Pancreas (tissue), 10 donors: Measurements from ENCODE around the gene DCBLD2. TPM values are rescaled to one million over a fixed set of nuclear protein-coding genes. Genes with fewer than 3 reads are reported as not detected.
A peak's percentile ranks its signal among the peaks of the same experiment; 100 is the strongest.

ENCODE experiments used
- ATAC-seq, 4 donors: fragments of 200-7000 bp; cut with Tn5 transposase; one replicate each; pipeline versions ENCODE4 v1.8.0 to v1.9.1; 2020; ENCODE audit warnings: mild to moderate bottlenecking in 4 of 4, moderate library complexity in 4 of 4
- DNase-seq, 6 donors: peaks; one replicate each; pipeline ENCODE4 v3.0.0-alpha.2; 2020
- FAIRE-seq: peaks from 2 replicates; lab custom pipeline; 2012; peaks lifted over from hg19 to GRCh38; lab: Jason Lieb, UNC
- H3K27ac ChIP-seq, 4 donors: fragments of 200-600 bp; sonication (generic); 1 replicate in 3 of 4; 2 replicates in 1 of 4; pipeline versions ENCODE4 v1.5.0 to v1.8.0; 2020
- H3K27me3 ChIP-seq, 4 donors: fragments of 200-600 bp; one replicate each; pipeline ENCODE4 v1.8.0; 2021
- H3K36me3 ChIP-seq, 3 donors: fragments of 200-600 bp; sonication (generic) in 1 of 3; one replicate each; pipeline versions ENCODE4 v1.5.0 to v1.8.0; 2020 to 2021
- H3K4me1 ChIP-seq, 3 donors: fragments of 200-600 bp; one replicate each; pipeline ENCODE4 v1.8.0; 2021
- H3K4me3 ChIP-seq, 4 donors: fragments of 200-600 bp; sonication (generic) in 2 of 4; one replicate each; pipeline versions ENCODE4 v1.5.0 to v1.8.0; 2020 to 2021
- H3K9me3 ChIP-seq, 4 donors: fragments of 200-600 bp; one replicate each; pipeline ENCODE4 v1.8.0; 2021
- WGBS, 2 donors: extraction: QIAGEN DNeasy Blood & Tissue Kit; methylation state at CpG; one replicate each; pipeline ENCODE4 v1.1.7; 2013; 5-methylcytosine and 5-hydroxymethylcytosine counted together
- intact Hi-C, 3 donors: fragments of 100-400 bp; cut with DNase I; formaldehyde crosslinking; loops; one replicate each; pipeline versions ENCODE4 v1.11.1 to v1.14.2; 2022
- polyA plus RNA-seq, 2 donors: library from polyadenylated mRNA; stranded (reverse); fragments of 200-250 nt; gene quantifications; one replicate each; pipeline ENCODE4 v1.2.3, GENCODE V29; 2013
- total RNA-seq, 6 donors: library from RNA; stranded (reverse); fragmentation: NEBNext Ultra II Directional in 4 of 6; extraction: Animal tissue kit (Norgen Biotek cat#: 25700) in 4 of 6; gene quantifications; one replicate each; pipeline versions ENCODE4 v1.2.1 to v1.2.4, GENCODE V29; 2021 to 2023
- TF ChIP-seq, protein P1 (sequence below), 4 donors: fragments of 200-600 bp; sonication (generic) in 3 of 4; IDR thresholded peaks; one replicate each; pipeline versions ENCODE4 v1.5.0 to v1.8.0; 2021; ENCODE audit warnings: antibody characterized with exemption in 4 of 4
- donor health status: healthy with polysubstance abuse.
- donor health status: DM: no; HTN: no; CAD: no; lungs with moderate emphysema.
- donor health status: DM: no; HTN: no; CAD: no.
- donor health status: control.
- donor health status: control.
- donor health status: Bipolar disorder and iron deficiency.
- donor health status: DM: yes; HTN: yes; CAD: no.
- donor health status: DM: no; HTN: no; CAD: no.
- donor health status: DM: no; HTN: no; CAD: no.
- donor health status: DM: yes; HTN: yes; CAD: no.

The DCBLD2 gene, protein sequence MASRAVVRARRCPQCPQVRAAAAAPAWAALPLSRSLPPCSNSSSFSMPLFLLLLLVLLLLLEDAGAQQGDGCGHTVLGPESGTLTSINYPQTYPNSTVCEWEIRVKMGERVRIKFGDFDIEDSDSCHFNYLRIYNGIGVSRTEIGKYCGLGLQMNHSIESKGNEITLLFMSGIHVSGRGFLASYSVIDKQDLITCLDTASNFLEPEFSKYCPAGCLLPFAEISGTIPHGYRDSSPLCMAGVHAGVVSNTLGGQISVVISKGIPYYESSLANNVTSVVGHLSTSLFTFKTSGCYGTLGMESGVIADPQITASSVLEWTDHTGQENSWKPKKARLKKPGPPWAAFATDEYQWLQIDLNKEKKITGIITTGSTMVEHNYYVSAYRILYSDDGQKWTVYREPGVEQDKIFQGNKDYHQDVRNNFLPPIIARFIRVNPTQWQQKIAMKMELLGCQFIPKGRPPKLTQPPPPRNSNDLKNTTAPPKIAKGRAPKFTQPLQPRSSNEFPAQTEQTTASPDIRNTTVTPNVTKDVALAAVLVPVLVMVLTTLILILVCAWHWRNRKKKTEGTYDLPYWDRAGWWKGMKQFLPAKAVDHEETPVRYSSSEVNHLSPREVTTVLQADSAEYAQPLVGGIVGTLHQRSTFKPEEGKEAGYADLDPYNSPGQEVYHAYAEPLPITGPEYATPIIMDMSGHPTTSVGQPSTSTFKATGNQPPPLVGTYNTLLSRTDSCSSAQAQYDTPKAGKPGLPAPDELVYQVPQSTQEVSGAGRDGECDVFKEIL
- total RNA-seq (10 to 100 TPM in 2 of 6 donors, 1 to 10 TPM in 4; 4.5 to 12.9 (median 7.7) TPM), polyA plus RNA-seq (1 to 10 TPM; 2.2 to 4.6 TPM)

DNA sequence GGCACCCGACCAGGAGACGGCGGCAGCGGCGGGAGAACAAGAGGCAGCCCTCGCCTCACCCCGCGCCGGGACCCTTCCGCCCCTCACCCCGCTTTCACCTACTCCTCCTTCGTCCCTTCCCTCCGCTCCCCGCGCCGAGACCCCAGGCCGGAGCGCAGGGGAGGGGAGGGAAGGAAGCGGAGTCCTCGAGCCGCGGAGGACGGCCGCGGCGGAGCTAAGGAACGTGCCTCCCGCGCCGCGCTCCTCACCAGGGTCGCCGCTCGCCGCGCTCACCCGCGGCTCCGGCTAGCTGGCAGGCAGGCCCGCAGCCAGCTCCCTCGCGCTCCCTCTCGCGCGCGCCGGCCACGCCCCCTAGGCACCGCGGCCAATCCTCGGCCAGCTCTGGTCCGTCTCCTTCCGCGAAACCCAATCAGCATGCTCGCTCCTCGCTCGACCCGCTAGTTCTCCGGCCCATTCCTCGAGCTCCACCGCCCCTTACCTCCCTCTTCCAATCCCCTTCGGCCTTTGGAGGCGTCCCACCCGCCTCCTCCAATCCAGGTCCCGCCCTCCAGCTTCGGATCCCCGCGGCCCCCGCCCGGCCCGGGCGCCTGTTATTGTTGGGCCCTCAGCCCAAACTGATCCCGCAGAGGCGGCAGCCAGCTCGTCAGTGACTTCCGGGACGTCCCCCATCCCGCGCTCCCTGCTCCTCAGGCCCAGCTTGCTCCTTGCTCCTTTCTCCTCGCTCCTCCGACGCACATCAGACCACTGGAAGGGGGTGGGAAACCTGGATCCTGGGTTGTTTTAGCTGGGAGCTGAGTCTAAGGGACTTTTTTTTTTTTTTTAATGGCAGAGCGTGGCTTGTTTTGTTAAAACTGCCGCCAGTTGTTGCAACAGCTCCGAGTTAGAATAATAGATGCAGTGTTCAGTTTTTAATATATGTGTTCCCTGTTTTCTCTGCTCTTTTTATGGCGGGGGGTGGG is at the start of gene DCBLD2:
TSS of gene DCBLD2 (minus strand) at position 304 of the 959 bp plus-strand sequence. CDS start 369 bp downstream, outside the sequence.
- WGBS, 2 donors, result 1% methylated on average over 48 to 84 of the region's 86 CpGs
- ATAC-seq (peak; percentile 96 to 99 (median 98)), DNase-seq (peak; percentile 97 to 99 (median 98)), FAIRE-seq (peak; percentile 76)
- Histone ChIP-seq H3K4me1 (peaks cover 0 to 15% (median 8%) of the 10 kb centered on the region in 3 donors), H3K27me3 (no peaks in the 10 kb centered on the region), H3K36me3 (no peaks in the 10 kb centered on the region), H3K9me3 (no peaks in the 10 kb centered on the region), H3K4me3 (peak within 1 kb of the TSS; percentile 92 to 95 (median 94)), H3K27ac (peak within 1 kb of the TSS; percentile 77 to 87 (median 84))
- intact Hi-C loops, result no loop called here
- TF ChIP-seq, protein P1, sequence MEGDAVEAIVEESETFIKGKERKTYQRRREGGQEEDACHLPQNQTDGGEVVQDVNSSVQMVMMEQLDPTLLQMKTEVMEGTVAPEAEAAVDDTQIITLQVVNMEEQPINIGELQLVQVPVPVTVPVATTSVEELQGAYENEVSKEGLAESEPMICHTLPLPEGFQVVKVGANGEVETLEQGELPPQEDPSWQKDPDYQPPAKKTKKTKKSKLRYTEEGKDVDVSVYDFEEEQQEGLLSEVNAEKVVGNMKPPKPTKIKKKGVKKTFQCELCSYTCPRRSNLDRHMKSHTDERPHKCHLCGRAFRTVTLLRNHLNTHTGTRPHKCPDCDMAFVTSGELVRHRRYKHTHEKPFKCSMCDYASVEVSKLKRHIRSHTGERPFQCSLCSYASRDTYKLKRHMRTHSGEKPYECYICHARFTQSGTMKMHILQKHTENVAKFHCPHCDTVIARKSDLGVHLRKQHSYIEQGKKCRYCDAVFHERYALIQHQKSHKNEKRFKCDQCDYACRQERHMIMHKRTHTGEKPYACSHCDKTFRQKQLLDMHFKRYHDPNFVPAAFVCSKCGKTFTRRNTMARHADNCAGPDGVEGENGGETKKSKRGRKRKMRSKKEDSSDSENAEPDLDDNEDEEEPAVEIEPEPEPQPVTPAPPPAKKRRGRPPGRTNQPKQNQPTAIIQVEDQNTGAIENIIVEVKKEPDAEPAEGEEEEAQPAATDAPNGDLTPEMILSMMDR (IDR thresholded peaks at IDR 0.05), result no peak

GRCh38 chr3:98945666-98946065 is 44.2 kb upstream of the DCBLD2 start:
- H3K4me1 ChIP-seq, result no peaks in the 10 kb centered on the region
- H3K9me3 ChIP-seq, result no peaks in the 10 kb centered on the region
- DNase-seq (no peak), FAIRE-seq (no peak), ATAC-seq (no peak)
- intact Hi-C loops, result no loop called here
- TF ChIP-seq, protein P1 (IDR thresholded peaks at IDR 0.05), result no peak
- WGBS, 2 donors, result 42 to 72% methylated on average over 1 of the region's 1 CpG
- H3K27ac ChIP-seq, result no peak overlapping the region
- H3K4me3 ChIP-seq, result no peak overlapping the region
- H3K27me3 ChIP-seq, result no peaks in the 10 kb centered on the region
- H3K36me3 ChIP-seq, result no peaks in the 10 kb centered on the region

DNA sequence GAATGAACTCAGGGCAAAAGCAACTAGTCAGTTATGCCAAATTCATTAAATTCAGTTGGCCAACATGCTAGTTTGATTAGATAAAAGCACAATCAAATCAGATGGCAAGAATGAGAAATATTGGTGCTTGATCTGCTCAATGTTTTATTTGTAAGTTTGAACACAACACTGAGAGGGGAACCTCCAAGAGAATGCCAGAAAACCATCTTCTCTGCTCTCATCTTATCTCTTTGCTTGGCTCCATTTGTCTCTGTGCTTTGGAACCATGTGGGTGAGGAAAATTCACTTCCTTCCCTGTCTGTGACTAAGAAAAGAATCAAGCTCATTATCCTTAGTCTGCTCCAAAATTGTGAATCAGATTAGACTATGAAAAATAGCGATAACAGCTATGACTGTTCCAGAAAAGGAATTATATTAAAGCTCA is 43.6 kb upstream of the DCBLD2 start:
- no peak overlapping the region for H3K27ac ChIP-seq
- 86 to 93% methylated on average over 1 of the region's 1 CpG for WGBS, 2 donors
- DNase-seq (no peak), ATAC-seq (no peak), FAIRE-seq (no peak)
- intact Hi-C loops, result no loop called here
- H3K4me1 ChIP-seq, result no peaks in the 10 kb centered on the region
- H3K9me3 ChIP-seq, result no peaks in the 10 kb centered on the region
- no peak overlapping the region for H3K4me3 ChIP-seq
- H3K36me3 ChIP-seq, result no peaks in the 10 kb centered on the region
- no peaks in the 10 kb centered on the region for H3K27me3 ChIP-seq
- TF ChIP-seq, protein P1 (IDR thresholded peaks at IDR 0.05), result no peak

- ATAC-seq, result no peak
- Histone ChIP-seq H3K27me3 (no peaks in the 10 kb centered on the region), H3K4me3 (no peak overlapping the region), H3K36me3 (no peaks in the 10 kb centered on the region), H3K27ac (no peak overlapping the region), H3K9me3 (no peaks in the 10 kb centered on the region), H3K4me1 (no peaks in the 10 kb centered on the region)
- intact Hi-C loops, result no loop called here
- no peak for FAIRE-seq
- DNase-seq, result no peak
- TF ChIP-seq, protein P1 (IDR thresholded peaks at IDR 0.05), result no peak
Observed at GRCh38 chr3:98930413-98930812, 28.9 kb upstream of the DCBLD2 start.
